K562 (cell line): Measurements from ENCODE around the gene LETM1. TPM values are rescaled to one million over a fixed set of nuclear protein-coding genes. Genes with fewer than 3 reads are reported as not detected.

Experiments used
- ATAC-seq: fragments of 200-7000 bp; cut with Tn5 transposase; 3 replicates; pipeline ENCODE4 v1.9.1; 2020; ENCODE audit warnings: moderate library complexity
- BruUV-seq: library from RNA; stranded (reverse); fragments of 400-500 nt; replicated peaks from 2 replicates; lab custom pipeline; 2021; lab: Mats Ljungman, UMichigan
- CTCF ChIA-PET: fragments of 300-600 bp; formaldehyde crosslinking; extraction: SDS; loops from one replicate; lab custom pipeline; 2021; ENCODE audit warnings: low intra/inter-chr PET ratio; lab: Yijun Ruan, JAX
- POLR2A ChIA-PET: fragments of 300-600, 350-650 bp; sonication (Branson Sonifier 250); formaldehyde crosslinking; extraction: SDS; loops from one replicate; lab custom pipeline; 2021; ENCODE audit warnings: antibody characterized with exemption, inconsistent platforms; lab: Yijun Ruan, JAX
- DNase-seq, 4 experiments: peaks; one replicate each; pipeline versions ENCODE4 v3.0.0 to v3.0.0-alpha.2; 2011 to 2018; ENCODE audit warnings: low spot score in 3 of 4, mixed read lengths in 3 of 4; ENCODE audit errors: extremely low read depth in 1 of 4
- FAIRE-seq: peaks from 2 replicates; lab custom pipeline; 2011; peaks lifted over from hg19 to GRCh38; lab: Jason Lieb, UNC
- H2AFZ ChIP-seq: 2 replicates; pipeline ENCODE4 v1.6.0; 2011; ENCODE audit warnings: low read depth, low read length, control low read depth, inconsistent platforms
- H3K27ac ChIP-seq: fragments of 200-600 bp; 3 replicates; pipeline ENCODE4 v1.8.0; 2011; ENCODE audit warnings: low read depth, mild to moderate bottlenecking, control low read depth, inconsistent platforms, low read length, moderate library complexity, mixed read lengths; ENCODE audit errors: extremely low read depth
- H3K27me3 ChIP-seq, 2 experiments: fragments of 300-600 bp in 1 of 2; 2 replicates in 1 of 2; 3 replicates in 1 of 2; pipeline versions ENCODE4 v1.6.0 to v1.8.0; 2011; ENCODE audit warnings: inconsistent platforms in 2 of 2, low read length in 2 of 2, mild to moderate bottlenecking in 1 of 2, mixed read lengths in 1 of 2, moderate library complexity in 1 of 2; ENCODE audit not compliant: control insufficient read depth in 2 of 2, insufficient read depth in 2 of 2
- H3K36me3 ChIP-seq: fragments of 300-600 bp; 3 replicates; pipeline ENCODE4 v1.8.0; 2011; ENCODE audit warnings: mild to moderate bottlenecking, low read length, inconsistent platforms; ENCODE audit not compliant: control insufficient read depth, insufficient read depth
- H3K4me1 ChIP-seq, 2 experiments: fragments of 200-600 bp in 1 of 2; replicated peaks in 1 of 2; 2 replicates in 1 of 2; 3 replicates in 1 of 2; pipeline versions ENCODE4 v1.5.1 to v1.8.0; 2011; ENCODE audit warnings: inconsistent platforms in 2 of 2, low read length in 2 of 2, mild to moderate bottlenecking in 1 of 2, mixed read lengths in 1 of 2, moderate library complexity in 1 of 2; ENCODE audit not compliant: control insufficient read depth in 2 of 2, insufficient read depth in 2 of 2
- H3K4me2 ChIP-seq: 2 replicates; pipeline ENCODE4 v1.6.1; 2011; ENCODE audit warnings: low read length, control low read depth, inconsistent platforms, mixed read lengths; ENCODE audit not compliant: insufficient read depth
- H3K4me3 ChIP-seq: fragments of 200-600 bp; sonication (generic), shearing (Covaris generic); 2 replicates; pipeline ENCODE4 v1.5.1; 2016; ENCODE audit warnings: control low read depth, inconsistent platforms
- H3K79me2 ChIP-seq: fragments of 200-600 bp; 3 replicates; pipeline ENCODE4 v1.8.0; 2011; ENCODE audit warnings: low read length, inconsistent platforms; ENCODE audit not compliant: control insufficient read depth, insufficient read depth
- H3K9ac ChIP-seq, 2 experiments: 2 replicates each; pipeline versions ENCODE4 v1.6.0 to v1.6.1; 2011; ENCODE audit warnings: low read depth in 2 of 2, low read length in 2 of 2, control low read depth in 1 of 2, inconsistent platforms in 1 of 2, mild to moderate bottlenecking in 1 of 2, mixed read lengths in 1 of 2; ENCODE audit not compliant: insufficient read depth in 1 of 2
- H3K9me1 ChIP-seq: one replicate; pipeline ENCODE4 v1.6.0; 2011; ENCODE audit warnings: inconsistent platforms, mild to moderate bottlenecking, low read length, moderate library complexity; ENCODE audit not compliant: control insufficient read depth, insufficient read depth
- H3K9me3 ChIP-seq: replicated peaks from 2 replicates; pipeline ENCODE4 v1.5.1; 2011; ENCODE audit warnings: low read depth, low read length, inconsistent platforms; ENCODE audit not compliant: control insufficient read depth, insufficient read depth
- H4K20me1 ChIP-seq: replicated peaks from 2 replicates; pipeline ENCODE4 v1.6.1; 2011; ENCODE audit warnings: low read length, inconsistent platforms, mixed read lengths; ENCODE audit not compliant: control insufficient read depth, insufficient read depth
- ARID4B ChIP-seq: sonication (generic); formaldehyde crosslinking; IDR thresholded peaks from 2 replicates; pipeline ENCODE4 v1.8.0; 2022; ENCODE audit warnings: mild to moderate bottlenecking, missing genetic modification reagents
- PCBP2 ChIP-seq: fragments of 200-400 bp; formaldehyde crosslinking; IDR thresholded peaks from 2 replicates; pipeline ENCODE4 v1.6.1; 2018; ENCODE audit warnings: low read length, low read depth, mild to moderate bottlenecking, moderate library complexity; ENCODE audit not compliant: poor library complexity, severe bottlenecking
- RB1 ChIP-seq: fragments of 450-650 bp; IDR thresholded peaks from 2 replicates; pipeline ENCODE4 v1.6.1; 2017; ENCODE audit warnings: low read depth, mild to moderate bottlenecking
- RBM14 ChIP-seq: fragments of 200-400 bp; formaldehyde crosslinking; IDR thresholded peaks from 2 replicates; pipeline ENCODE4 v1.6.1; 2018; ENCODE audit warnings: low read depth, mild to moderate bottlenecking, low read length, moderate library complexity, borderline replicate concordance; ENCODE audit not compliant: insufficient read depth
- SAP30 ChIP-seq: fragments of 200-600 bp; sonication (generic); IDR thresholded peaks from 2 replicates; pipeline ENCODE4 v1.6.1; 2012; ENCODE audit warnings: borderline replicate concordance, low read depth, mild to moderate bottlenecking, moderate library complexity, low read length, control low read depth, inconsistent platforms; ENCODE audit not compliant: insufficient read depth, poor library complexity, severe bottlenecking
- ZNF764 ChIP-seq: fragments of 250-450 bp; sonication (Bioruptor Pico); IDR thresholded peaks from 2 replicates; pipeline ENCODE4 v1.4.0; 2020; ENCODE audit warnings: low read depth, mild to moderate bottlenecking, moderate library complexity
- WGBS: fragments of 100-300 bp; shearing (Covaris generic); methylation state at CpG from one replicate; pipeline ENCODE4 v1.1.6; 2016; ENCODE audit warnings: low coverage, mixed read lengths; ENCODE audit not compliant: insufficient coverage; ENCODE audit errors: missing lambda C conversion rate; 5-methylcytosine and 5-hydroxymethylcytosine counted together
- in situ Hi-C: fragments of 300-500 bp; cut with MboI; formaldehyde crosslinking; loops from 4 replicates; pipeline ENCODE4 v1.15.0; 2018; ENCODE audit warnings: inconsistent platforms, mixed read lengths
- intact Hi-C: fragments of 100-400 bp; cut with micrococcal nuclease; formaldehyde crosslinking; loops from 2 replicates; pipeline ENCODE4 v1.14.2; 2022
- polyA plus RNA-seq, 8 experiments: library from polyadenylated mRNA; depleted of rRNA in 4 of 8; stranded (reverse) in 5 of 8; unstranded in 3 of 8; fragments of >200 nt; fragmentation: Nextera tagmentation in 2 of 8; fragmentation: Illumina TruSeq in 1 of 8; extraction: Ambion mirVana in 2 of 8; extraction: Trizol in 1 of 8; gene quantifications; 2 replicates each; pipeline versions ENCODE4 v1.2.1 to v1.2.3, GENCODE V29; 2011 to 2014; ENCODE audit warnings: inconsistent platforms in 1 of 8, missing spikeins in 1 of 8
- total RNA-seq, 7 experiments: library from RNA; depleted of rRNA in 6 of 7; stranded (reverse); fragments of >200 nt in 6 of 7; fragmentation: Illumina TruSeq in 2 of 7; extraction: Trizol in 2 of 7; gene quantifications; 2 replicates each; pipeline versions ENCODE4 v1.2.1 to v1.2.3, GENCODE V29; 2011 to 2021; ENCODE audit warnings: low replicate concordance in 1 of 7

Gene LETM1
- total and polyA plus RNA-seq, 9 of the 15 experiments (the other 6 are each of a cell fraction or from before 2014, with no cell fraction given): 3.9 to 109 (median 35.0) TPM

- WGBS: 29% methylated on average over 26 of the region's 32 CpGs
- ATAC-seq (peak; percentile 17), DNase-seq (peak in 3 of 4 experiments; percentile 43 to 54 (median 43)), FAIRE-seq (no peak)
- intact Hi-C loops (loop anchor here (1.0 kb wide), 1 partner anchor 42 kb away; no protein-coding TSS in a partner anchor), in situ Hi-C loops (no loop called here)
- Histone ChIP-seq H3K27ac (peak overlapping the region; percentile 84), H3K4me3 (peak overlapping the region; percentile 94), H3K79me2 (peaks cover 60% of the 10 kb centered on the region), H3K9me1 (peaks cover 11% of the 10 kb centered on the region), H2AFZ (peak overlapping the region; percentile 96), H3K4me1 (peaks cover 32 to 55% of the 10 kb centered on the region in 2 experiments), H3K27me3 (no peaks in the 10 kb centered on the region), H3K4me2 (peak overlapping the region; percentile 91), H3K9me3 (no peaks in the 10 kb centered on the region), H4K20me1 (peaks cover 15% of the 10 kb centered on the region; the same call in 1 of the 2 replicates), H3K9ac (peak overlapping the region; percentile 84 to 100), H3K36me3 (peaks cover 16% of the 10 kb centered on the region)
- ChIA-PET POLR2A (interaction anchor here (0.7 to 4.3 kb wide), 7 partner anchors 10 to 197 kb away, joined by 3 to 17 read pairs (median 4); partner anchors contain the start of gene NSD2), CTCF (interaction anchor here (2.7 kb wide), 1 partner anchor 42 kb away, joined by 6 read pairs; no protein-coding TSS in a partner anchor)
- BruUV-seq: no TSS peak
- 0 out of 2 replicates have a peak, but pooled peaks have one; percentile 8 for TF ChIP-seq ARID4B (CRISPR knock-in tag)
- TF ChIP-seq RB1: 0 out of 2 replicates have a peak, but pooled peaks have one; percentile 8
- TF ChIP-seq ZNF764 (CRISPR knock-in tag): no peak
- no peak for TF ChIP-seq PCBP2
- no peak for TF ChIP-seq RBM14
- TF ChIP-seq SAP30: peak; percentile 5
Measured at GRCh38 chr4:1856943-1857699, 1.2 kb upstream of the LETM1 start.
